HG02623 (cell line): ENCODE measurements around the gene CMBL.
A peak's percentile ranks its signal among the peaks of the same experiment; 100 is the strongest.

ENCODE experiments used
- ATAC-seq: cut with Tn5 transposase; IDR thresholded peaks from one replicate; pipeline ENCODE4 v1.9.1; 2021; ENCODE audit warnings: moderate library complexity; ENCODE audit not compliant: unreplicated experiment

The CMBL gene

DNA sequence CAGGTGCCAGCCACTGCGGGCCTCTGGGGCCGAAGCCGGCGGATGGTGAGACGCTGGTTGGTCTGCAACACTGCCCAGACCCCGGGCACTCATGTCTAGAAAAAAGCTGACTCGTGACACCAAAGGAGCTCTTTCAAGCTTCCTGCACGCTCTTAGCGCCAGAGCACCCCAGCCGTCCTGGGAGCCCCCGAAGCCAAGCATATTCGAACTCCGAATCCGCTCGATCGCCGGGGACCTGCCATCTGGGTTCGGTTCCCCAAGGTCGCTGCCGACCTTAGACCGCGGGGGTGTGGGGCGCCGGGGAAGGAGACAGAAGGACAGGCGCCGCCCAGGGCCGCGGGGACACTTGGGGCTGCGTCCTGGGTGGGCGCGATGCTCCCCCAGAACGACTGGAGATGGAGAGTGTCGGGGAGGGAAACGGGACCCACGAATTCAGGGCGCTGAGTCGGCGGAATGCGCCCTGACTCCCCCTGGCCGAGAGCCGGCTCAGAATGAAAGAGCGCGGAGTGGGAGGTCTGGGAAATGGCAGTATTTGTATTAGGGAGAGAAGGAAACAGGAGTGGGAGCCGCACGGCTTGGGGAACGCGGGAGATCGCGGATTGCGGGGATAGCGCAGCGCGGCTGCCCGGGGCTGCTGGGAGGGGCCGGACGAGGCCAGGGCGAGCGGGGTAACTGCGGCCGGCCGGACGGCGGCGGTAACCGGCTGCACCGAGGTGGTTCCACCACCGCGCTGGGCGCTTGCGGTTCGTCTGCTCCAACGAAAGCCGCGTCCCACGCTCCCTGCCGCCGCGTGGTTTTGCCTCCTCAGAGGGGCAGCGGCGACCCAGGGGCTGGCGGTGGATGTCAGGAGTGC, 25.7 kb upstream of the CMBL start:
- no peak for ATAC-seq

- no peak for ATAC-seq
Observed at GRCh38 chr5:10332301-10332700, 24.6 kb upstream of the CMBL start.

GRCh38 chr5:10331341-10331796, 23.7 kb upstream of the CMBL start:
- no peak for ATAC-seq

- no peak for ATAC-seq
Observed at GRCh38 chr5:10330511-10331230, 23.0 kb upstream of the CMBL start.

- no peak for ATAC-seq
Observed at GRCh38 chr5:10329820-10330481, 22.2 kb upstream of the CMBL start.

- no peak for ATAC-seq
Observed at GRCh38 chr5:10329446-10329819, 21.7 kb upstream of the CMBL start.

DNA sequence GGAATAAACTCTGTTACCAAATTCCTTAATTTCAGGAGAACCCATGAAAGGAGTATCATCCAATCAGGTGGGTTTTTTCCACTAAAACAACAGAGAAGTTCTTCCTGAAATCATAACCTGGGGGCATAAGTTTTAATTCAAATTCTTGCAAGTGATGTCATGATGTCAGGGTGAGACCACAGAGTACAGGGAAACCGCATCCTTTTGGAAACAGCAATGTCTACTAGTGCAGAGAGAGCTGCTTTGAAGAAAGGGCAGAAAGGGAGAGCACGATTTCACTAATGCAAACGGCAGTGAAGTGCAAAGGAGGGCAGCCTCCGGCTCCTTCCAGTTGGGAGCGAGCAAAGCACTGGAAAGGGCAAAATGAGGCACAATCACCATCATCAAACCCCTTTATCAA, 20.6 kb upstream of the CMBL start:
- ATAC-seq, result no peak

DNA sequence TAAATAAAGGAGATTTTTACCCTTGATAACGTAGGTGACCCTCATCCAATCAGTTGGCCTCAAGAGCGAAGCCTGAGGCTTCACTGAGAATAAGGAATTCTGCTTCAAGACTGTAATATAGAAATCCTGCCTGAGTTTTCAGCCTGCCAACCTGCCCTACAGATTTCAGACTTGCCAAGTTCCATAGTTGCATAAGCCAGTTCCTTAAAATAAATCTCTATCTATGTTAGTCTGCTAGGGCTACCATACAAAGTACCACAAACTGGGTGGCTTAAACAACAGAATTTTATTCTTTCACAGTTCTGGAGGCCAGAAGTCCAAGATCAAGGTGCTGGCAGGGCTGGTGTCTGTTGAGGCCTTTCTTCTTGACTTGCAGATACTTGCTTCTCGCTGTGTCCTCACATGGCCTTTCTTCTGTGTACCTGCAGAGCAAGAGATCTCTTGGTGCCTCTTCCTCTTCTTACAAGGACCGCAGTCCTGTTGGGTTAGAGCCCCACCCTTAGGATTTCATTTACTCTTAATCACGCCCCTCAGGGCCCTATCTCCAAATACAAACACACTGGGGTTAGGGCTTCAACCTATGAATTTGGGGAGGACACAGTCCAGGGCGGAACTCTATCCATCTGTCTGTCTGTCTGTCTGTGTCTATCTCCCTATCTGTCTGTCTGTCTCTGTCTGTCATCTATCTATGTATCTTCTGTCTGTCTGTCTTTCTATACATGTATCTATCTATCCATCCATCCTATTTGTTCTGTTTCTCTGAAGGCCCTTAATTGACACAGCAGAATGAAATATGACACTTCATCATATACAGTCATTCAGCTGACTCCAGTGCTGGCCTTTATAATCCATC, 17.0 kb upstream of the CMBL start:
- ATAC-seq, result no peak

DNA sequence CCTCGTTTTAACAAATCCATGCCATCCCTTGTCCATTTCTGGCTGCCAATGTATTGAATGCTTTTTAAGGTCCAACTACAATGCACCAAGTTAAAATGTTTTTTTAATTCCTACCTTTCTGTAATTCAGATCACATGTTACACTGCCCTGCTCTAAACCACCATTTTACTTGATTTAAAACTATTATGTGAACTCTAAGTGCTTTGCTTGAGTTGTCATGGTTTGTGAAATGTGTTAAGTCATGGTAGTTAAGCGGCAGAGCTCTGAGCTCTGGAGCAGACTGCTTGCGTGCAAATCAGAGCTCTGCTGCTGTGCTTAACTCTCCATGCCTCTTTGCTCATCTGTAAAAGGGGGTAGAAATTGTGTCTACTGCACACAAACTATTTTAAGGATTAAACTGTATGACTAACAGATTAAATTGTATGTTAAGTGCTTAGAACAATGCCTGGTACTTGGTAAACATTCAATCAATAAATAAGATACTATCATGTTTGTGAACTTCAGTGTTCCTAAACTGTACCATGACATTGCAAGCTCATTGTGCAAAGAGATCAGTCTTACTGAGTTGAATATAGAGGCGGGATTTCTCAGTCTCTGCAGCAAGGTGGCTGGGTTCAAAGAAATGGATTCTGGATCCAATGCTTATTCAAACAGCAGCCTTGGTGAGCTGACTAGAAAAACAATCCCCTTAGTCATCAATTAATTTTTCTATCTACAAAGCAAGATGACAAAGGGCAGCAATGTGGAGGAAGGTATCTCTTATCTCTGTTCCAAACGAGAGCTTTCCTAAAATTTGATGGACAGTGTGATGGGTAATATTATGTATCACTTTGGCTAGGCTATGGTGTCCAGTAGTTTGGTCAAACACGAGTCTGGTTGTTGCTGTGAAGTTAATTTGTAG, 16.1 kb upstream of the CMBL start:
- ATAC-seq, result no peak

DNA sequence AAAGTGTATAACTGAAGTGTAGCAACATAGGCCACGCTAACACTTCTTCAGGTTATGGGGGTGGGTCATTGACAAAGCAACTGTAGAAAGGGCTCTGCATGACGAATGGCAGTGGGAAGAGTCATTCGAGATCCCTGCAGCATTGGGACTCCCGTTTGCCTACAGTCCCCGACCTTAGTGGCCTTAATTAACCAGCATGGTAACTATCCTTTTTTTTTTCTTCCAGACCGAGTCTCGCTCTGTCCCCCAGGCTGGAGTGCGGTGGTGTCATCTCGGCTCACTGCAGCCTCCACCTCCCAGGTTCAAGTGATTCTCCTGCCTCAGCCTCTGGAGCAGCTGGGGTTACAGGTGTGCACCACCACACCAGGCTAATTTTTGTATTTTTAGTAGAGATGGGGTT, 14.2 kb upstream of the CMBL start:
- ATAC-seq, result no peak

DNA sequence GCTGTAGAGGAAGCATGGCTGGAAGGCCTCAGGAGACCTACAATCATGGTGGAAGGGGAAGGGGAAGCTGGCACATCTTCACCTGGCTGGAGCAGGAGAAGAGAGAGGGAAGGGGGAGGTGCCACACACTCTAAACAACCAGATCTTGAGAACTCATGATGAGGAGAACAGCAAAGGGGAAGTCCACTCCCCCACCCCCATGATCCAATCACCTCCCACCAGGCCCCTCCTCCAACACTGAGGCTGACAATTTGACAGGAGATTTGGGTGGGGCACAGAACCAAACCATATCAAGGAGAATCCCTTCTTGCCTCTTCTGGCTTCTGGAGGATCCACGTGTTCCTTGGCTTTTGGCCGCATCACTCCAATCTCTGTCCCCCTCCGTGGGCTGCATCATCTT, 13.1 kb upstream of the CMBL start:
- no peak for ATAC-seq

GRCh38 chr5:10319202-10319851, 11.6 kb upstream of the CMBL start:
- no peak for ATAC-seq

DNA sequence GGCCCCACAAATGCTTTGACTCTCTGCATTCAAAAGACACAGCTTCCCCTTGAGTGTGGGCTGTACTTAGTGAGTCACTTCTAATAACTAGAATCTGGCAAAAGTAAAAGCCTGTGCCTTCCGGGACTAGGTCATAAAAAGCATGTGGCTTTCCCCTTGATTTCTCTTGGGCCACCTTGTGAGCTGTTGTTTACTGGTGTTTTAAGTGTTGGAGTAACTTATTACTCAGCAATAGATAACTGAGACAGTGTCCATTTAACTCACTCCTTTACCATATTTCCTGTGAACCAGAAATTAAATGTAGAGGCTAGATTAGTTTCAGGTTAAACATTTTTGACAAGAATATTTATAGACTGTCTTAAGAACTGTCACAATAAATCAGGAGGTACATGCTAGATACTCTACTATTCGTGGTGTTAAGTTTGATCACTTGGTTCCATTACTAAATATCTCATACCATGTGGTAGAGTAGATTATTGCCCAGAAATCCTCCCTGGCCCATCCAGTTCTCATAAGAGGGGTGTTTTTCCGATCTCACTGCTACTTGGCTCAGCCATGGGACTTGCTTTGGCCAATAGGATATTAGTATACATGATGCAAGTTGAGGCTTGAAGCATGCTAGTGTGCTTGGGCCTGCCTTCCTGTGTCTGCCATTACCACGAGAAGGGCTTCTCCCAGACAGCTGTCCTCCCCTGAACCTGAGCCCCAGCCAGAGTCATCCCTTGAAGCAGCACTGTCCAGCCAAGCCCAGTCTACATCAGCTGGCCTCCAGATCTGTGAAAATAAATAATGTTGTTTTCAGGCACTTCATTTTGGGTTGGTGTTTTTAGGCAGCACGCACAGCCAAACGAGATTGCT, 10.4 kb upstream of the CMBL start:
- ATAC-seq, result peak; percentile 69

- no peak for ATAC-seq
Observed at GRCh38 chr5:10315824-10316509, 8.3 kb upstream of the CMBL start.

- no peak for ATAC-seq
Observed at GRCh38 chr5:10315201-10315600, 7.5 kb upstream of the CMBL start.

DNA sequence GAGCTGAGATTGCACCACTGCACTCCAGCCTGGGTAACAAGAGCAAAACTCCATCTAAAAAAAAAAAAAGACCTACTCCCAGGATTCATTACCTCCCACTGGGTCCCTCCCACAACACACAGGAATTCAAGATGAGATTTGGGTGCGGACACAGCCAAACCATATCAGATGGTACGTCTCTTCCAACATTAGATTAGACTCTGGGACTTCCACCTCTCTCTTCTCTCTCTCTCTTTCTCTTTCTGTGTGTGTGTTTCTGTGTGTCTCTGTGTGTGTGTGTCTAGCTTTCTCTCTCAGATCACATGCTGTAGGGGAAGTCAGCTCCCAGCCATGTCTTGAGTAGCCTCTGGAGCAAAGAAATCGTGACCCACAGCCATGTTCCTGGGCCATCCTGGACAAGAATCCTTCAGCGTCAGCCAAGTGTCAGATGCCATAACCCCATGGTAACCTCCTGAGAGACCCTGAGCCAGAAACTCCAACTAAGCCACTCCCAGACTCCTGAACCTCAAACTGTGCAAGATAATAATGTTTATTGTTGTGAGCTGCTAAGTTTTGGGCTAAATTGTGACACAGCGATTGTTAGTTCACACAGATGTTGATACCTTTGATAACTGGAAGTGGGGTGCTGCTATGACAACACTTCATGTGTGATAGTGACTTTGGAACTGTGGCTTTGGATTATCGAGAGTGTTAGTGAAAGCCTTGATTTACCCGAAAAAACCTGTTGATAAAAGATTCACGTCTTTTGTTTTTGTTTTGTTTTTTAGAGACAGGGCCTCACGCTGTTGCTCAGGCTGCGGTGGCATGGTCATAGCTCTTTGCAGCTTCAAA, 4.1 kb upstream of the CMBL start:
- ATAC-seq, result no peak
